Measurements from ENCODE around the gene MSI2. TPM values are rescaled to one million over a fixed set of nuclear protein-coding genes. Genes with fewer than 3 reads are reported as not detected.

MSI2 gene
- total RNA-seq, 2 experiments from 2014 or later = 38.8 to 39.0 TPM

GRCh38 chr17:57697891-57698711 lies 441.8 kb downstream of the MSI2 start:
- peak; percentile 14 for DNase-seq
- intact Hi-C loops (cut with micrococcal nuclease) = no loop called here

DNA sequence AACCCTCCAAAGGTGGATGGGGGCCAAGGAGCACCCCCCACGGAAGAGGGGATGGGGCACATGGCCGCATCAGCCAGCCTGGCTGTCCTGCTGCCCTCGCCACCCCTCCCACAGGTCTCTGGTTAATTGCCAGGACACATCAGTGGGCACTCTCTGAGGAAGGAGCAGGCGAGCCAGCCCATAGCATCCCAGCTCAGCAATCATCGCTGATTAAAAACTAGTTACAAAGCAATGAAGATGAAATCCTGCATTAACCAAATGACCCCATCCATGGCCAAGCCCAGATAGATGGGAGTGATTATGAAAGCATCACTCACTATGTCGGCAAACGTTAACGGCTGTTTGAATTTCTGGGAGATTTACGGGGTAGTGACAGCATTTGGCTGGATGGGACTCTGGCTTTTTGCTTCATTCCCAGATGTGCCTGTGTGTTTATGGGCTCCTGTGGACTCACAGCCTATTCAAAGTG lies 443.5 kb downstream of the MSI2 start:
- CTCF ChIA-PET = no interaction called here
- peaks cover 2% of the 10 kb centered on the region for H3K36me3 Mint-ChIP-seq (ENCODE audit: low read depth)
- DNase-seq = no peak
- H3K4me1 Mint-ChIP-seq (ENCODE audit: low read depth) = no peaks in the 10 kb centered on the region
- no peak overlapping the region for H3K4me3 Mint-ChIP-seq
- H3K27ac Mint-ChIP-seq = no peak overlapping the region
- H3K27me3 Mint-ChIP-seq (ENCODE audit: low read depth) = no peaks in the 10 kb centered on the region
- H3K9me3 Mint-ChIP-seq = peaks cover 2% of the 10 kb centered on the region
- intact Hi-C loops (cut with micrococcal nuclease) = no loop called here

More at GRCh38 chr17:57697891-57698711, 441.8 kb downstream of the MSI2 start:
- Mint-ChIP-seq H3K4me3 (no peak overlapping the region), H3K9me3 (peaks cover 2% of the 10 kb centered on the region), H3K36me3 (ENCODE audit: low read depth) (peaks cover 3% of the 10 kb centered on the region), H3K4me1 (ENCODE audit: low read depth) (peaks cover 4% of the 10 kb centered on the region), H3K27me3 (ENCODE audit: low read depth) (no peaks in the 10 kb centered on the region), H3K27ac (no peak overlapping the region)
- CTCF ChIA-PET = interaction anchor here (0.5 kb wide), 1 partner anchor 115 kb away, joined by 6 read pairs; no protein-coding TSS in a partner anchor

- H3K9me3 Mint-ChIP-seq = no peaks in the 10 kb centered on the region
Measured at GRCh38 chr17:57701124-57701523, 444.8 kb downstream of the MSI2 start.

DNA sequence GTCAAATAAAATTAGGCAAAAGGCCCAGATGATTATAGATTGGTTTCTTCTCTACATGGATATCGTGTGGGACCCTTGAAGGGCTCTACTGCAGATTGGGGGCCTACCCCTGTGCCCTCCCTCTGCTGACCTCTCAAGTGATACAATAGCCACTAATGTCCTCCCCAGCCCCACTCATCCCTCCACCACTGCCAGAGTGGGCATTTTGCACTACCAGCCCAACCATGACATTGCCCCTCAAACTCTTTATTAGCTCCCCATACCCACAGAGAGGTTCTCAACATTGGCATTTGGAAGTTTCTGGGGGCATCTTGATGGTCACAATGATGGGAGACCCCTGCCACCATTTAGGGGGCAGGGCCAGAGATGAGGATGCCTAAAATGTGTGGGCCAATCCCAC lies 446.9 kb downstream of the MSI2 start:
- intact Hi-C loops (cut with micrococcal nuclease) = no loop called here
- no peak for DNase-seq
- Mint-ChIP-seq H3K4me1 (ENCODE audit: low read depth) (no peaks in the 10 kb centered on the region), H3K27me3 (ENCODE audit: low read depth) (no peaks in the 10 kb centered on the region), H3K9me3 (no peaks in the 10 kb centered on the region), H3K27ac (no peak overlapping the region), H3K4me3 (no peak overlapping the region), H3K36me3 (ENCODE audit: low read depth) (no peaks in the 10 kb centered on the region)
- CTCF ChIA-PET = no interaction called here

More at GRCh38 chr17:57701124-57701523, 444.8 kb downstream of the MSI2 start:
- DNase-seq = no peak
- Mint-ChIP-seq H3K4me1 (ENCODE audit: low read depth) (no peaks in the 10 kb centered on the region), H3K27me3 (ENCODE audit: low read depth) (no peaks in the 10 kb centered on the region), H3K27ac (no peak overlapping the region), H3K4me3 (no peak overlapping the region), H3K36me3 (ENCODE audit: low read depth) (no peaks in the 10 kb centered on the region)
- CTCF ChIA-PET = interaction anchor here (1.1 to 1.5 kb wide), 2 partner anchors 39 to 82 kb away, joined by 5 to 7 read pairs; no protein-coding TSS in a partner anchor
- intact Hi-C loops (cut with micrococcal nuclease) = no loop called here

DNA sequence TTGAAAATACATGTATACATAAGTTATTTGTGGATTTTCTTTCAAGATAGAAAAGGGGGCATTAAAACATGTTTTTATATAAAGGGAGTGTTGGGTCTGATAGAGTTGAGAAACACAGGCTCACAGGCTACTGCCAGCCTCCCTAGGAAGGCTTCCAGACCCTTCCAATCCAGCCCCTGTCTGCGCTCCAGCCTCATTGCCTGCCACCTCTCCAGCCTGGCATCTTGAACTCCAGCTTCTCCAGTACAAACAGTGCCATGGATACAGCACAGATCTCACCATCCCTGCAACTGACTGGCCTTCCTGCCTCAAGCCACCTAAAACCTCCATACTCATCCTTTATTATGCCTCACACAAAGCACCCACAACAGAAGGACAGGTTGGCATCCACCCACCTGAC lies 448.1 kb downstream of the MSI2 start:
- Mint-ChIP-seq H3K4me3 (no peak overlapping the region), H3K27ac (no peak overlapping the region), H3K27me3 (ENCODE audit: low read depth) (no peaks in the 10 kb centered on the region), H3K9me3 (no peaks in the 10 kb centered on the region), H3K4me1 (ENCODE audit: low read depth) (no peaks in the 10 kb centered on the region), H3K36me3 (ENCODE audit: low read depth) (no peaks in the 10 kb centered on the region)
- intact Hi-C loops (cut with micrococcal nuclease) = no loop called here
- CTCF ChIA-PET = interaction anchor here (0.8 kb wide), 1 partner anchor 461 kb away, joined by 3 read pairs; no protein-coding TSS in a partner anchor
- no peak for DNase-seq

GRCh38 chr17:57705921-57706695 lies 449.8 kb downstream of the MSI2 start:
- Mint-ChIP-seq H3K27ac (no peak overlapping the region), H3K27me3 (ENCODE audit: low read depth) (peaks cover under 1% of the 10 kb centered on the region), H3K9me3 (no peaks in the 10 kb centered on the region), H3K4me1 (ENCODE audit: low read depth) (no peaks in the 10 kb centered on the region), H3K4me3 (no peak overlapping the region), H3K36me3 (ENCODE audit: low read depth) (no peaks in the 10 kb centered on the region)
- no peak for DNase-seq
- intact Hi-C loops (cut with micrococcal nuclease) = no loop called here
- CTCF ChIA-PET = interaction anchor here (0.9 to 1.2 kb wide), 3 partner anchors 34 to 127 kb away, joined by 3 to 4 read pairs (median 3); no protein-coding TSS in a partner anchor

DNA sequence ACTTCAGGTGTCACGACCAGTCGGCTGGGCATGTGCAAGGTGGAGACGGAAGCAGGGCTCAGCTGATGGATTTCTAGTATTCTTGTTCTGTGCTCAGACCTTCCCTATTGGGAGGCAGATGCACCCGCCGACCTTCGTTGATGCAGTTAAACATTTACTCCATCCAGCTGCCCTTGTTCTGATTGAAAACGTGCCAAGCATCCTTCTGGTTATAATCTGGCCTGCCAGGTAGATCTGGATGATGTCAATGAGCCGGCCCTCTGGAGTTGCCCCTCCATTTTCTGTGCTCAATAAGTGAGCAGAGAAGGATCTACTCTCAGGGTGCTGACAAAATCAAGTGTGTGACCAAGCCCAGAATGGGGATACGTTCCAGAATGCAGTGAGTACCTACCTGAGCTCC lies 450.4 kb downstream of the MSI2 start:
- Mint-ChIP-seq H3K27ac (no peak overlapping the region), H3K4me1 (ENCODE audit: low read depth) (no peaks in the 10 kb centered on the region), H3K36me3 (ENCODE audit: low read depth) (no peaks in the 10 kb centered on the region), H3K4me3 (no peak overlapping the region), H3K27me3 (ENCODE audit: low read depth) (peaks cover 3% of the 10 kb centered on the region), H3K9me3 (no peaks in the 10 kb centered on the region)
- intact Hi-C loops (cut with micrococcal nuclease) = no loop called here
- DNase-seq = no peak
- CTCF ChIA-PET = interaction anchor here (0.9 kb wide), 1 partner anchor 35 kb away, joined by 3 read pairs; no protein-coding TSS in a partner anchor

DNA sequence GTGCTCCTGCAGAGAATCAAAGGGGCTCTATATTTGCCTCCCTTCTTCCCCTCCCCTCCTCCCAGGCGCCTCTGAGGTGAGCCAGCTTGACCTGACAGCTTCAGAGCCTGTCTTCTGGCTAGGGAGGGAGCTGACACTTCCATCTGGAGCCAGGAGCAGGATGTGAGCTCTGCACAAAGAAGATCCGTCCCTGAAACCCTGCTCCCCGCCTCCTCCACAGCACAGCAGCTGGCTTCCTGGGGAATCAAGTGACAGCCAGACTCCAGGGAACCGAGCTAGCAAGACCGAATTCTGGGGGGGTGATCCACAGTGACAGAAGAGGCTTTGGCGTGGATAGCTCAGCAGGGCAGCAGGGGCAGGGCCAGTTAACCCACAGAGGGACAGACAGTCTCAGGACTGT lies 451.6 kb downstream of the MSI2 start:
- Mint-ChIP-seq H3K4me3 (no peak overlapping the region), H3K36me3 (ENCODE audit: low read depth) (no peaks in the 10 kb centered on the region), H3K27ac (no peak overlapping the region), H3K9me3 (no peaks in the 10 kb centered on the region), H3K4me1 (ENCODE audit: low read depth) (no peaks in the 10 kb centered on the region), H3K27me3 (ENCODE audit: low read depth) (peaks cover 3% of the 10 kb centered on the region)
- CTCF ChIA-PET = interaction anchor here (0.6 kb wide), 1 partner anchor 17 kb away, joined by 3 read pairs; no protein-coding TSS in a partner anchor
- no peak for DNase-seq
- intact Hi-C loops (cut with micrococcal nuclease) = no loop called here

DNA sequence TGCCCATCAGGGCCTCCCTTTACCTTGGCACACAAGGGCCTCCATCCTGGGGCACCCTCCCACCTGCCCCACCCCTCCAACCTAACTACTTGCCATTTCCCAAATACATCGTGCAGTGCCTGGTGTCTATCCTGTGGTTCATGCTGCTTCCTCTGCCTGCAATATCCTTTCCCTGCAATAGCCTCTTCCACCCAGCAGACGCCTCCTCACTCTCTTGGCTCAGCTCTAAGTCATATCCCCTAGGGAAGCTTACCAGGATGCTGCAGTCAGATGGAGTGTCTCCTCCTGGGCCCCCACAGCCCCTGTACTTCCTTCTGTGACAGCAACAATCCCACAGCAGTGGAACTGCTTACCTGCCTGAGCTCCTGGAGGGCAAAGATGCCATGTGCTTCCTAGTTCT lies 452.1 kb downstream of the MSI2 start:
- CTCF ChIA-PET = interaction anchor here (0.6 kb wide), 1 partner anchor 17 kb away, joined by 3 read pairs; no protein-coding TSS in a partner anchor
- Mint-ChIP-seq H3K9me3 (no peaks in the 10 kb centered on the region), H3K4me1 (ENCODE audit: low read depth) (no peaks in the 10 kb centered on the region), H3K4me3 (no peak overlapping the region), H3K27me3 (ENCODE audit: low read depth) (peaks cover 3% of the 10 kb centered on the region), H3K27ac (no peak overlapping the region), H3K36me3 (ENCODE audit: low read depth) (no peaks in the 10 kb centered on the region)
- no peak for DNase-seq
- intact Hi-C loops (cut with micrococcal nuclease) = no loop called here

DNA sequence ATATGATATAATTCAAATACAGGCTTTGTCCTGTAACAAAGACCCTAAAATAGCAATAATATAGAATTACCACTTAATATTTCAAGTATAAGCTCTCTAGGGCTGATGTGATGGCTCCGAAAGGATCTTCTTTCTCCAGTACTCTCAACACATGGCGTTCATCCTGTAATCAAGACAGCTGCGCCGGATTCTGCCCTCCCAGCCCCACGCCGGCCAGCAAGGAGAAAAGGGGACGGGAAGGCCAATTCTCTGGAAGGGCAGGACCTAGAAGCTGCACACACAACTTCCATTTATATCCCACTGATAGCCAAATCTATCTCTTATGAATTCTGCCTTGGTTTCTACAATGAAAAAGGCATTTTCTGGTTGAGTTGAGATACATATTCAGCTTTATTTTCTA lies 456.8 kb downstream of the MSI2 start:
- CTCF ChIA-PET = no interaction called here
- H3K27me3 Mint-ChIP-seq (ENCODE audit: low read depth) = peaks cover 22% of the 10 kb centered on the region
- H3K36me3 Mint-ChIP-seq (ENCODE audit: low read depth) = no peaks in the 10 kb centered on the region
- no peak overlapping the region for H3K4me3 Mint-ChIP-seq
- no peaks in the 10 kb centered on the region for H3K4me1 Mint-ChIP-seq (ENCODE audit: low read depth)
- H3K27ac Mint-ChIP-seq = no peak overlapping the region
- intact Hi-C loops (cut with micrococcal nuclease) = no loop called here
- no peaks in the 10 kb centered on the region for H3K9me3 Mint-ChIP-seq
- no peak for DNase-seq

DNA sequence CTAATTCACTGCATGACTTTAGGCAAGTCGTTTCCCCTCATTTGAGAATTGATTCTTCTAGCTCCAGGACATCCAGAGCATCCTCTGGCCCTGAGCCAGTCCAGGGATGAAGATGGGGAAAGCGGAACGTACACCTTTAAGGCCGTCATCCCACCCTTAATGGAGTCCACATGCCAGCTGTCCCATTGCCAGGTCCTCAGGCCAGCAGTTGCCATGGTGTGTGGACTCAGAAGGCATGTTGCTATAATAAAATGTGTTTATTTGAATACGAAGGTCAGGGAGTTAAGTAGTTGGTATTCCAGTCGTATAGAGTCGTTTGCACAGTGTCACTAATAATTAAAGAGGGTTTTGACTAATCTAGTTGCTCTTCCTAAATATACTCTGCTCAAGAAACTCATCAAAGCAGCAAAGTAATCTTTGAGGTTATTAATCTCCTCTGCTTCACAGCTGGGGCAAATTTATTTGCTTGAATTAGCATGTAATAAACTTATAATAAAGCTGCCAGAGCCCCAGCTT lies 458.4 kb downstream of the MSI2 start:
- intact Hi-C loops (cut with micrococcal nuclease) = no loop called here
- CTCF ChIA-PET = interaction anchor here (0.9 kb wide), 1 partner anchor 69 kb away, joined by 3 read pairs; no protein-coding TSS in a partner anchor
- no peak overlapping the region for H3K27ac Mint-ChIP-seq
- H3K4me1 Mint-ChIP-seq (ENCODE audit: low read depth) = no peaks in the 10 kb centered on the region
- no peak overlapping the region for H3K4me3 Mint-ChIP-seq
- no peak for DNase-seq
- H3K36me3 Mint-ChIP-seq (ENCODE audit: low read depth) = no peaks in the 10 kb centered on the region
- no peaks in the 10 kb centered on the region for H3K9me3 Mint-ChIP-seq
- peaks cover 22% of the 10 kb centered on the region for H3K27me3 Mint-ChIP-seq (ENCODE audit: low read depth)

- Mint-ChIP-seq H3K4me1 (ENCODE audit: low read depth) (no peaks in the 10 kb centered on the region), H3K9me3 (no peaks in the 10 kb centered on the region), H3K36me3 (ENCODE audit: low read depth) (no peaks in the 10 kb centered on the region), H3K27me3 (ENCODE audit: low read depth) (peaks cover 22% of the 10 kb centered on the region), H3K27ac (no peak overlapping the region), H3K4me3 (no peak overlapping the region)
- intact Hi-C loops (cut with micrococcal nuclease) = no loop called here
- DNase-seq = no peak
- CTCF ChIA-PET = no interaction called here
Measured at GRCh38 chr17:57715981-57716380, 459.7 kb downstream of the MSI2 start.

All from activated naive CD4-positive, alpha-beta T cell treated with anti-CD3 and anti-CD28 coated beads for 36 hours (primary cell).